Naive thymus-derived CD4-positive, alpha-beta T cell (primary cell): ENCODE results near the gene ZMYND8. TPM values are rescaled to one million over a fixed set of nuclear protein-coding genes. Genes with fewer than 3 reads are reported as not detected.

ENCODE experiments used
- ATAC-seq: fragments of 150-1000 bp; cut with Tn5 transposase; 2 replicates; pipeline ENCODE4 v1.10.0; 2021; ENCODE audit warnings: mild to moderate bottlenecking, moderate library complexity
- CTCF ChIA-PET: fragments of 350-600 bp; sonication (Branson Sonifier 250); formaldehyde crosslinking; loops from one replicate; lab custom pipeline; 2021; ENCODE audit warnings: antibody characterized with exemption; lab: Charles Lee
- POLR2A ChIA-PET: fragments of 350-600 bp; sonication (Branson Sonifier 250); formaldehyde crosslinking; loops from one replicate; lab custom pipeline; 2021; ENCODE audit warnings: antibody characterized with exemption, inconsistent platforms; lab: Charles Lee
- DNase-seq, 9 donors: peaks; one replicate each; pipeline versions ENCODE4 v3.0.0 to v3.0.0-alpha.2; 2020 to 2022; ENCODE audit warnings: mixed read lengths in 1 of 9
- H3K27ac ChIP-seq: one replicate; pipeline ENCODE4 v1.7.0; 2013; ENCODE audit warnings: mild to moderate bottlenecking, low read depth, low read length, moderate library complexity
- H3K27me3 ChIP-seq, 2 donors: one replicate each; pipeline ENCODE4 v1.7.0; 2013; ENCODE audit warnings: low read length in 2 of 2, mild to moderate bottlenecking in 2 of 2, moderate library complexity in 2 of 2; ENCODE audit not compliant: control insufficient read depth in 2 of 2, insufficient read depth in 2 of 2
- H3K36me3 ChIP-seq, 3 experiments: 1 replicate in 2 of 3; 2 replicates in 1 of 3; pipeline ENCODE4 v1.7.0; 2013; ENCODE audit warnings: low read length in 3 of 3, mild to moderate bottlenecking in 3 of 3, moderate library complexity in 1 of 3; ENCODE audit not compliant: insufficient read depth in 3 of 3, control insufficient read depth in 2 of 3
- H3K4me1 ChIP-seq, 2 donors: one replicate each; pipeline ENCODE4 v1.7.0; 2013; ENCODE audit warnings: low read length in 2 of 2, mild to moderate bottlenecking in 2 of 2, moderate library complexity in 1 of 2; ENCODE audit not compliant: control insufficient read depth in 2 of 2, insufficient read depth in 2 of 2
- H3K4me3 ChIP-seq: 2 replicates; pipeline ENCODE4 v1.7.0; 2013; ENCODE audit warnings: mild to moderate bottlenecking, low read length
- H3K9me3 ChIP-seq, 3 experiments: 1 replicate in 2 of 3; 2 replicates in 1 of 3; pipeline ENCODE4 v1.7.0; 2013; ENCODE audit warnings: low read length in 3 of 3; ENCODE audit not compliant: control insufficient read depth in 2 of 3
- H3K27ac Mint-ChIP-seq, 9 donors: one replicate each; pipeline ENCODE4 v1.8.0; 2020 to 2022; ENCODE audit warnings: mixed read lengths in 9 of 9, mild to moderate bottlenecking in 8 of 9, moderate library complexity in 5 of 9, inconsistent platforms in 2 of 9
- H3K27me3 Mint-ChIP-seq, 5 donors: one replicate each; pipeline ENCODE4 v1.8.0; 2021 to 2022; ENCODE audit warnings: mixed read lengths in 5 of 5, mild to moderate bottlenecking in 1 of 5
- H3K36me3 Mint-ChIP-seq, 5 donors: one replicate each; pipeline ENCODE4 v1.8.0; 2020 to 2022; ENCODE audit warnings: mixed read lengths in 5 of 5, mild to moderate bottlenecking in 3 of 5, inconsistent platforms in 1 of 5
- H3K4me1 Mint-ChIP-seq, 7 donors: one replicate each; pipeline ENCODE4 v1.8.0; 2020 to 2022; ENCODE audit warnings: mixed read lengths in 7 of 7, mild to moderate bottlenecking in 3 of 7, inconsistent platforms in 1 of 7
- H3K4me3 Mint-ChIP-seq, 10 donors: one replicate each; pipeline ENCODE4 v1.8.0; 2020 to 2022; ENCODE audit warnings: mild to moderate bottlenecking in 10 of 10, mixed read lengths in 10 of 10, moderate library complexity in 6 of 10, inconsistent platforms in 2 of 10
- H3K9me3 Mint-ChIP-seq, 11 donors: one replicate each; pipeline ENCODE4 v1.8.0; 2020 to 2022; ENCODE audit warnings: mixed read lengths in 11 of 11, mild to moderate bottlenecking in 4 of 11, inconsistent platforms in 1 of 11, moderate library complexity in 1 of 11
- intact Hi-C, 2 donors: fragments of 100-400 bp; cut with micrococcal nuclease; formaldehyde crosslinking; loops; one replicate each; pipeline ENCODE4 v1.15.1; 2023
- polyA plus RNA-seq, 2 donors: library from polyadenylated mRNA; unstranded; fragments of 300-500 nt; fragmentation: Illumina TruSeq; gene quantifications; one replicate each; pipeline ENCODE4 v1.2.3, GENCODE V29; 2021
- total RNA-seq, 6 experiments: library from RNA in 5 of 6; stranded (reverse) in 5 of 6; gene quantifications; 1 replicate in 5 of 6; 2 replicates in 1 of 6; pipeline ENCODE4 v1.2.3 and lab custom pipeline; 2021 to 2026

The ZMYND8 gene
- total and polyA plus RNA-seq, 7 experiments from 2014 or later, result 12.7 to 83.0 (median 63.7) TPM

- Mint-ChIP-seq H3K4me3 (peak overlapping the region in 3 of 10 donors; percentile 88 to 95 (median 89)), H3K27ac (peak overlapping the region in 6 of 9 donors; percentile 97 to 100 (median 98)), H3K36me3 (peaks cover 0 to 32% (median 3%) of the 10 kb centered on the region in 5 donors), H3K9me3 (no peaks in the 10 kb centered on the region), H3K27me3 (no peaks in the 10 kb centered on the region), H3K4me1 (peaks cover 33 to 65% (median 35%) of the 10 kb centered on the region in 7 donors)
- POLR2A ChIA-PET, result interaction anchor here (0.6 to 6.0 kb wide), 7 partner anchors 7 to 151 kb away, joined by 3 to 50 read pairs (median 4); partner anchors contain the start of gene NCOA3
- CTCF ChIA-PET, result interaction anchor here (0.7 to 4.0 kb wide), 7 partner anchors 11 to 156 kb away, joined by 3 to 18 read pairs (median 6); no protein-coding TSS in a partner anchor
- Histone ChIP-seq H3K27me3 (no peaks in the 10 kb centered on the region), H3K9me3 (no peaks in the 10 kb centered on the region), H3K4me1 (peaks cover 63 to 77% of the 10 kb centered on the region in 2 donors), H3K4me3 (peak overlapping the region; percentile 75), H3K27ac (peak overlapping the region; percentile 86), H3K36me3 (no peaks in the 10 kb centered on the region)
- intact Hi-C loops, result loop anchor here (5.0 to 10.0 kb wide), 5 partner anchors 38 to 1692 kb away; partner anchors contain the start of genes TP53RK (in 2 of the 2), CSE1L (in 1 of the 2) and NCOA3 (in 1 of the 2)
- ATAC-seq (no peak), DNase-seq (no peak)
Measured at GRCh38 chr20:47354714-47355488, 1.6 kb downstream of the ZMYND8 start.

- no peak for ATAC-seq
- POLR2A ChIA-PET, result interaction anchor here (0.6 to 6.0 kb wide), 8 partner anchors 6 to 151 kb away, joined by 3 to 50 read pairs (median 4); partner anchors contain the start of gene NCOA3
- intact Hi-C loops, result loop anchor here (5.0 to 10.0 kb wide), 3 partner anchors 37 to 990 kb away; partner anchors contain the start of gene TP53RK (in 2 of the 2)
Measured at GRCh38 chr20:47354464-47354713, 2.1 kb downstream of the ZMYND8 start.

GRCh38 chr20:47353692-47354463 lies 2.6 kb downstream of the ZMYND8 start:
- CTCF ChIA-PET, result interaction anchor here (1.2 to 4.0 kb wide), 4 partner anchors 12 to 81 kb away, joined by 3 to 18 read pairs (median 5); no protein-coding TSS in a partner anchor
- H3K9me3 ChIP-seq, result no peaks in the 10 kb centered on the region
- peak overlapping the region in 6 of 9 donors; percentile 97 to 100 (median 98) for H3K27ac Mint-ChIP-seq
- no peaks in the 10 kb centered on the region for H3K9me3 Mint-ChIP-seq
- DNase-seq (no peak), ATAC-seq (no peak)
- intact Hi-C loops, result loop anchor here (5.0 to 10.0 kb wide), 3 partner anchors 37 to 989 kb away; partner anchors contain the start of gene TP53RK (in 2 of the 2)
- H3K27ac ChIP-seq, result peak overlapping the region; percentile 86
- peaks cover 23 to 59% (median 25%) of the 10 kb centered on the region in 7 donors for H3K4me1 Mint-ChIP-seq
- POLR2A ChIA-PET, result interaction anchor here (0.6 to 4.9 kb wide), 9 partner anchors 7 to 152 kb away, joined by 3 to 25 read pairs (median 4); partner anchors contain the start of gene NCOA3
- no peaks in the 10 kb centered on the region for H3K27me3 Mint-ChIP-seq
- no peaks in the 10 kb centered on the region for H3K36me3 ChIP-seq
- no peaks in the 10 kb centered on the region for H3K27me3 ChIP-seq
- H3K4me3 ChIP-seq, result peak overlapping the region; percentile 75
- peaks cover 0 to 32% (median 3%) of the 10 kb centered on the region in 5 donors for H3K36me3 Mint-ChIP-seq
- peaks cover 68 to 79% of the 10 kb centered on the region in 2 donors for H3K4me1 ChIP-seq
- peak overlapping the region in 3 of 10 donors; percentile 88 to 95 (median 89) for H3K4me3 Mint-ChIP-seq

More at GRCh38 chr20:47354464-47354713, 2.1 kb downstream of the ZMYND8 start:
- peak overlapping the region; percentile 75 for H3K4me3 ChIP-seq
- CTCF ChIA-PET, result interaction anchor here (1.2 to 4.0 kb wide), 4 partner anchors 11 to 81 kb away, joined by 3 to 18 read pairs (median 5); no protein-coding TSS in a partner anchor
- no peaks in the 10 kb centered on the region for H3K27me3 Mint-ChIP-seq
- peaks cover 68 to 79% of the 10 kb centered on the region in 2 donors for H3K4me1 ChIP-seq
- H3K4me3 Mint-ChIP-seq, result peak overlapping the region in 3 of 10 donors; percentile 88 to 95 (median 89)
- H3K9me3 Mint-ChIP-seq, result no peaks in the 10 kb centered on the region
- no peaks in the 10 kb centered on the region for H3K27me3 ChIP-seq
- H3K27ac ChIP-seq, result peak overlapping the region; percentile 86
- H3K27ac Mint-ChIP-seq, result peak overlapping the region in 6 of 9 donors; percentile 97 to 100 (median 98)
- H3K4me1 Mint-ChIP-seq, result peaks cover 28 to 64% (median 30%) of the 10 kb centered on the region in 7 donors
- no peaks in the 10 kb centered on the region for H3K9me3 ChIP-seq
- DNase-seq, result no peak
- peaks cover 0 to 32% (median 3%) of the 10 kb centered on the region in 5 donors for H3K36me3 Mint-ChIP-seq
- H3K36me3 ChIP-seq, result no peaks in the 10 kb centered on the region

- CTCF ChIA-PET, result interaction anchor here (1.7 to 4.0 kb wide), 2 partner anchors 31 to 80 kb away, joined by 6 to 18 read pairs; no protein-coding TSS in a partner anchor
Measured at GRCh38 chr20:47353239-47353691, 3.2 kb downstream of the ZMYND8 start.

GRCh38 chr20:47352332-47353238 lies 3.9 kb downstream of the ZMYND8 start:
- H3K36me3 Mint-ChIP-seq, result peaks cover 2 to 35% (median 3%) of the 10 kb centered on the region in 5 donors
- H3K9me3 Mint-ChIP-seq, result no peaks in the 10 kb centered on the region
- ChIA-PET POLR2A (interaction anchor here (1.0 to 1.4 kb wide), 4 partner anchors 8 to 43 kb away, joined by 3 to 6 read pairs (median 4); no protein-coding TSS in a partner anchor), CTCF (interaction anchor here (0.8 to 4.6 kb wide), 4 partner anchors 15 to 80 kb away, joined by 3 to 21 read pairs (median 12); no protein-coding TSS in a partner anchor)
- intact Hi-C loops, result loop anchor here (5.0 to 10.0 kb wide), 3 partner anchors 35 to 988 kb away; partner anchors contain the start of gene TP53RK (in 2 of the 2)
- peaks cover 10 to 49% (median 12%) of the 10 kb centered on the region in 7 donors for H3K4me1 Mint-ChIP-seq
- Histone ChIP-seq H3K4me3 (peak overlapping the region; percentile 35), H3K9me3 (no peaks in the 10 kb centered on the region), H3K36me3 (peaks cover 1 to 6% (median 4%) of the 10 kb centered on the region in 3 experiments), H3K27ac (peak overlapping the region; percentile 86), H3K27me3 (no peaks in the 10 kb centered on the region), H3K4me1 (peaks cover 66 to 80% of the 10 kb centered on the region in 2 donors)
- no peaks in the 10 kb centered on the region for H3K27me3 Mint-ChIP-seq
- peak overlapping the region in 1 of 10 donors; percentile 76 for H3K4me3 Mint-ChIP-seq
- H3K27ac Mint-ChIP-seq, result peak overlapping the region in 2 of 9 donors; percentile 82 to 97
- ATAC-seq (no peak), DNase-seq (no peak)

More at GRCh38 chr20:47353239-47353691, 3.2 kb downstream of the ZMYND8 start:
- peak overlapping the region in 5 of 9 donors; percentile 23 to 100 (median 98) for H3K27ac Mint-ChIP-seq
- intact Hi-C loops, result loop anchor here (5.0 to 10.0 kb wide), 3 partner anchors 36 to 988 kb away; partner anchors contain the start of gene TP53RK (in 2 of the 2)
- H3K36me3 Mint-ChIP-seq, result peaks cover 0 to 32% (median 3%) of the 10 kb centered on the region in 5 donors
- H3K4me1 Mint-ChIP-seq, result peaks cover 17 to 56% (median 18%) of the 10 kb centered on the region in 7 donors
- ATAC-seq, result no peak
- DNase-seq, result no peak
- Histone ChIP-seq H3K36me3 (peaks cover 0 to 2% (median 0%) of the 10 kb centered on the region in 3 experiments), H3K27me3 (no peaks in the 10 kb centered on the region), H3K27ac (peak overlapping the region; percentile 86), H3K9me3 (no peaks in the 10 kb centered on the region), H3K4me1 (peaks cover 68 to 79% of the 10 kb centered on the region in 2 donors), H3K4me3 (no peak overlapping the region)
- POLR2A ChIA-PET, result interaction anchor here (0.8 to 1.6 kb wide), 4 partner anchors 8 to 50 kb away, joined by 3 to 6 read pairs (median 4); no protein-coding TSS in a partner anchor
- no peaks in the 10 kb centered on the region for H3K9me3 Mint-ChIP-seq
- H3K27me3 Mint-ChIP-seq, result no peaks in the 10 kb centered on the region
- peak overlapping the region in 3 of 10 donors; percentile 88 to 95 (median 89) for H3K4me3 Mint-ChIP-seq
